HepG2 (cell line): ENCODE data around the gene ANKRD11. TPM values are rescaled to one million over a fixed set of nuclear protein-coding genes. Genes with fewer than 3 reads are reported as not detected.

Experiments
- ARID3A ChIP-seq: IDR thresholded peaks from 2 replicates; pipeline ENCODE4 v1.6.1; 2012; ENCODE audit warnings: low read depth, low read length, improper control_type of control experiment
- FOXA3 ChIP-seq: IDR thresholded peaks from 2 replicates; pipeline ENCODE4 v1.6.1; 2016; ENCODE audit warnings: missing genetic modification reagents, missing compliant biosample characterization
- GFI1 ChIP-seq: sonication (generic); formaldehyde crosslinking; IDR thresholded peaks from 2 replicates; pipeline ENCODE4 v1.5.0; 2020; ENCODE audit warnings: missing genetic modification reagents, mild to moderate bottlenecking, borderline replicate concordance
- PHF5A ChIP-seq: IDR thresholded peaks from one replicate; pipeline ENCODE4 v1.6.1; 2018; ENCODE audit warnings: low read depth, missing genetic modification reagents; ENCODE audit not compliant: unreplicated experiment
- SCMH1 ChIP-seq: sonication (generic); formaldehyde crosslinking; IDR thresholded peaks from 2 replicates; pipeline ENCODE4 v1.9.0; 2021; ENCODE audit warnings: missing genetic modification reagents, mild to moderate bottlenecking, borderline replicate concordance
- TFAP4 ChIP-seq: sonication (generic); IDR thresholded peaks from 2 replicates; pipeline ENCODE4 v1.6.1; 2016; ENCODE audit warnings: low read depth, borderline replicate concordance
- TRIM24 ChIP-seq: sonication (generic); formaldehyde crosslinking; IDR thresholded peaks from 2 replicates; pipeline ENCODE4 v1.8.0; 2022; ENCODE audit warnings: mild to moderate bottlenecking, missing genetic modification reagents
- YY1 ChIP-seq: IDR thresholded peaks from 2 replicates; pipeline ENCODE4 v1.6.1; 2011; ENCODE audit warnings: low read length, low read depth, moderate library complexity, mild to moderate bottlenecking; ENCODE audit not compliant: insufficient read depth, insufficient replicate concordance
- ZBTB14 ChIP-seq: sonication (generic); formaldehyde crosslinking; IDR thresholded peaks from 2 replicates; pipeline ENCODE4 v1.4.0; 2020; ENCODE audit warnings: missing genetic modification reagents
- ZBTB37 ChIP-seq: sonication (generic); formaldehyde crosslinking; IDR thresholded peaks from 2 replicates; pipeline ENCODE4 v1.4.0; 2020; ENCODE audit warnings: mild to moderate bottlenecking, missing genetic modification reagents
- ZNF121 ChIP-seq: sonication (generic); formaldehyde crosslinking; IDR thresholded peaks from 2 replicates; pipeline ENCODE4 v1.5.0; 2020; ENCODE audit warnings: mild to moderate bottlenecking, missing genetic modification reagents
- ZNF335 ChIP-seq: sonication (generic); formaldehyde crosslinking; IDR thresholded peaks from 2 replicates; pipeline ENCODE4 v1.4.0; 2020; ENCODE audit warnings: missing genetic modification reagents
- ZNF501 ChIP-seq: sonication (generic); formaldehyde crosslinking; IDR thresholded peaks from 2 replicates; pipeline ENCODE4 v1.5.1; 2020; ENCODE audit warnings: mild to moderate bottlenecking, moderate library complexity, missing genetic modification reagents
- ZNF574 ChIP-seq: sonication (generic); formaldehyde crosslinking; IDR thresholded peaks from 2 replicates; pipeline ENCODE4 v1.4.0; 2020; ENCODE audit warnings: missing genetic modification reagents
- ZNF598 ChIP-seq: sonication (generic); formaldehyde crosslinking; IDR thresholded peaks from 2 replicates; pipeline ENCODE4 v1.5.1; 2020; ENCODE audit warnings: mild to moderate bottlenecking, missing genetic modification reagents, borderline replicate concordance
- ZNF670 ChIP-seq: sonication (generic); formaldehyde crosslinking; IDR thresholded peaks from 2 replicates; pipeline ENCODE4 v1.8.0; 2022; ENCODE audit warnings: mild to moderate bottlenecking, missing genetic modification reagents, borderline replicate concordance
- polyA plus RNA-seq, 8 experiments: library from polyadenylated mRNA; depleted of rRNA in 3 of 8; stranded (reverse) in 7 of 8; unstranded in 1 of 8; fragments of >200 nt; fragmentation: Illumina TruSeq in 4 of 8; extraction: Trizol in 4 of 8; gene quantifications; 2 replicates each; pipeline versions ENCODE4 v1.2.1 to v1.2.3, GENCODE V29; 2011 to 2016; ENCODE audit warnings: low read depth in 4 of 8, missing spikeins in 1 of 8, mixed read lengths in 1 of 8; ENCODE audit not compliant: insufficient read depth in 1 of 8
- total RNA-seq, 5 experiments: library from RNA; depleted of rRNA; stranded (reverse); fragments of >200 nt; fragmentation: Illumina TruSeq; extraction: Trizol; gene quantifications; 2 replicates each; pipeline ENCODE4 v1.2.3, GENCODE V29; 2016; ENCODE audit warnings: low read depth in 1 of 5

ANKRD11 gene
- total and polyA plus RNA-seq, 2 of the 13 experiments (the other 11 are each of a cell fraction or from before 2014, with no cell fraction given): 21.4 to 38.4 TPM

- TF ChIP-seq ZNF670 (CRISPR knock-in tag): no peak
- no peak for TF ChIP-seq TRIM24 (CRISPR knock-in tag)
- 0 out of 2 replicates have a peak, but pooled peaks have one; percentile 13 for TF ChIP-seq FOXA3 (CRISPR knock-in tag)
- TF ChIP-seq ZNF335 (CRISPR knock-in tag): no peak
- TF ChIP-seq ZNF574 (CRISPR knock-in tag): no peak
- no peak for TF ChIP-seq PHF5A (CRISPR knock-in tag)
- 0 out of 2 replicates have a peak, but pooled peaks have one; percentile 35 for TF ChIP-seq ZNF598 (CRISPR knock-in tag)
- TF ChIP-seq ZNF121 (CRISPR knock-in tag): no peak
- TF ChIP-seq SCMH1 (CRISPR knock-in tag): no peak
- no peak for TF ChIP-seq ZBTB14
- no peak for TF ChIP-seq GFI1 (CRISPR knock-in tag)
- no peak for TF ChIP-seq ZBTB37 (CRISPR knock-in tag)
- no peak for TF ChIP-seq YY1
- TF ChIP-seq ZNF501 (CRISPR knock-in tag): no peak
- TF ChIP-seq TFAP4: no peak
- TF ChIP-seq ARID3A: no peak
These were observed 34.7 kb downstream of the ANKRD11 start (continued) for GRCh38 chr16:89455692-89456091.
